ENCODE measurements around the gene RUNX1. TPM values are rescaled to one million over a fixed set of nuclear protein-coding genes. Genes with fewer than 3 reads are reported as not detected.

The RUNX1 gene
- total RNA-seq, 2 experiments from 2014 or later, result 36.5 to 37.2 TPM

DNA sequence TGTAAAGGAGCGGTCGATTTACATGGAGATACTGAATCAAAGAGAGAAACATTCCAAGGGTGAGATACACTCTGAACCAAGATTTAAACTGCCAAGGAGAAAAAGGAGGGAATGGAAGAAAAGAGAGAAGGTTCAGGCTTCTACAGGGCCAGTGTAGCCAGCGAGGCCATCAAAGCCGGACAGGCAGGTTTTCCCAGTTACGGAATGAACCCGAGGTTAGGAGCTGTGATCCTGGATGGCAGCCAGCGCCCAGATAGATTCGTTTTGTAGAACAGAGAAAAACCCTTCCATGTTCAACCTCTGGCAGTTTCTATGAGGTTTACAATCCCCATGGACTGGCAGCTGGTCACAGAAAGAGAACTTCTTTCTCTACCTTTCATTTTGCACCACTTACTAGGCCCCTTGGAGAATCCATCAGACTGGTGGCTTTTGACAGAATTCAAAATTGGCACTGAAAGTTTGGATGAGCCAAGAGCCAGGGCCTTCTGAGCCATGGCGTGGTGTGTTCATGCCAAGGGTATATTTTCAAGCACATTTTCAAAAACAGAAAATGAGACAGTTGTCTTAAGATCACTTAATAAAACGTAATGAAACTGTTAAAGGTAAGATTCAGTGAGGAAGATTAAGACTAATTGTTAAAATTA lies 171.5 kb downstream of the RUNX1 start:
- CTCF ChIA-PET, result interaction anchor here (0.6 kb wide), 1 partner anchor 76 kb away, joined by 4 read pairs; no protein-coding TSS in a partner anchor
- POLR2A ChIA-PET, result no interaction called here

DNA sequence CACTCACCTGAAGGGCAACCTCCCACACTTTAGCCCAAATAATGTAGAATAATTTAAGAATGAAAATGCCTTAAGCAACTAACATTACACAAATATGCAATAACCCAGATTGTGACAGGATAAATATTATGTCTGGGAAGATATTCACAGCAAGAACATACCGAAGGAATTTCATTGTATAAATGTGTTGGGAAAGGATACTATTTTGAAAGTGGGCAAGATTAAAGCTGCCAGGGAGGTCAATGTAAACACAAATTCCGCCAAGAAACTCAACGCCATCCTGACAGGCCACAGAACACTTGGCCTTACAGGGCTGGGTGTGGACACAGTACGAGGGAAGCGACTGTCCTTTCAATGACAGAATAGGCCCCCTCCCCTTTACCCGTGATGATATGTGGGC lies 173.3 kb downstream of the RUNX1 start:
- POLR2A ChIA-PET, result no interaction called here
- CTCF ChIA-PET, result no interaction called here

DNA sequence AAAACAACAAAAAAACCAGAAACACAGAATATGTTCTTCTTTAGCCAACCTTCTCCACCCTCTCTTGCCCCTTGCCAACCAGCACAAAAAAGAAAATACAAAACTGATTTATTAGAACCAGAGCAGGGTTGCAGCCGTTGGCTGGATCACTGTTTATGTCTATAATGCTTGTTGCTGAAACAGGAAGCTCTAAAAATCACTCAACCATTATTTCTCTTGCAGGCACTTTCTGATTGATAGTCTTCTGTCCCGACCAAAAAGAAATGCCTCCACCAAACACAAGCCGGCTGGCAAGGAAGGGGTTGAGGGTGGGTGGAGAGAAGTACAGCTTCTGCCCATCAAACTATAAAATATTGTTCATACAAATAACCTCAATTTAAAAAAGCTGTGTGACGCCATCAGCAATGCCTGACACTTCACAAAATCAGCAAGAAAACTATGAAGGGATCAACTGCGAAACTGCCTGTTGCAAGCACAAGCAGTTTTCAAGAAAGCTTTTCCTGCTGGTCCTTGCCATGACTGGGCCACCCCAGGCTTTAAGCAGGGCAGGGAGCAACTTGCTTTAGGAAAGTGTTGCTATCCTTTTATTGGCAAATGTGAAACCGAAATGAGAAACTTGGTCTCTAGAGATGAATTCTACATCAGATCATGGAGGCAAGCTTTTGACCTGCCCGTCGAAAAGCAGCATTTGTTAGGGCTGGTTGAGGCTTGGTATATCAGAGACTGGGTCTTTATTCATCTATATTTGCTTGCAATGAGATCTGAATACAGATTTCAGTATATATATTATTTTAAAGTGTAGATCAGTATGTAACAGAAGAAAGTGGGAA lies 174.2 kb downstream of the RUNX1 start:
- CTCF ChIA-PET, result no interaction called here
- POLR2A ChIA-PET, result no interaction called here

DNA sequence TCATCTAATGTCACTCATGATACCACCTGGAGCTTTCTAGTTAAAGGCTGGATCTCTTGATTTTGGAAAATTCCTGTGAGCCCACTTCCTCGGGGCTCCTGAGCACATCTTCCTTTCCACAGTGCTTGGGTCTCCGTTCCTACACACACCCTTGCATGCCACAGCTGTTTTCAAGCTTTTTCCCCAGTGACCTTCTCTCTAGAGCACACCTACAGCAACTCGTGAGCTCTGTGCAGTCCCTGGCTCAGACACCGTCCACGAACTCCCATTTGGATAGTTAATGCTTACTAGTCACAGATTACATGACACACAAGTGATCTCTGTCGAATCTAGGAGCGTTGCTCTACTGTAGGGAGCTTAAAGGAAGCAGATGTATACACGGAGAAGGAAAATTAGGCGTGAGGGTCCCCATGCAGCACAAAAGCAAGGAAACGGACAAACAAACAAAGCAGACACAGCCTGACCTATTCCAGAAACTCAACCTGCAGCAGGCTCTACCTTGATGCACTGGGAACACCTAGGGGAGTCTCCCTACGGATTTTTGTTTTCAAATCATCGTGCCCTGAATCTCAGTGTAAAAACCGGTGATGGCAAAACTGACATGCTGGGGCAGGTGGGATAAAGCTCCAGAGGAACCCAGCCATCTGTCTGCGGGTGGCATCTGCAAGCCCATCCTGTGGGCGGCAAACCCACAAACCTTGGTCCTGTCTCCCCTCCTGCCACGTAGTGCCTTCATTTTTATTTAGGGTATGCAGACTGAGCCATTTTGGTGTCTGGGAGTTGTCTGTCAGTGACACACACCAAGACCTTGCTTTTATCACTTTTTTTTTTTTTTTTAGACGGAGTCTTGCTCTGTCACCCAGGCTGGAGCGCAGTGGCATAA lies 177.8 kb downstream of the RUNX1 start:
- POLR2A ChIA-PET, result no interaction called here
- CTCF ChIA-PET, result interaction anchor here (1.5 kb wide), 1 partner anchor 126 kb away, joined by 3 read pairs; no protein-coding TSS in a partner anchor

DNA sequence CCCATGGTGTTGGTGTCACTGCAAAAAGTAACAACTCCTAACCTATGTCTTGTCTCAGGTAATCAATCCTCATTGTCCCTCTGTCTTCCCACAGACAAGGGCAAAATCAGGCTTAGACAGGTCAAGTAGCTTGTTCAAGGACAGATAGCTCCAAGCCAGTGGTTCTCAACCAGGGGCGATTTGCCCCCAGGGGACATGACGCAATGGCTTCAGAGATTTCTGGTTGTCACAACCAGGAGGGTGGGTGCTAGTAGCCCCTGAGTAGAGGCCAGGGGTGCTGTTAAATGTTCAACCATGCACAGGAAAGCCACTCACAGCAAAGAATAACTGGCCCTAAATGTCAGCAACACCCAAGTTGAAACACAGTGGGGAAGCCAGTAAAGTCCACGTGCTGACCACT lies 178.9 kb downstream of the RUNX1 start:
- ChIA-PET CTCF (interaction anchor here (1.5 kb wide), 1 partner anchor 125 kb away, joined by 3 read pairs; no protein-coding TSS in a partner anchor), POLR2A (no interaction called here)

DNA sequence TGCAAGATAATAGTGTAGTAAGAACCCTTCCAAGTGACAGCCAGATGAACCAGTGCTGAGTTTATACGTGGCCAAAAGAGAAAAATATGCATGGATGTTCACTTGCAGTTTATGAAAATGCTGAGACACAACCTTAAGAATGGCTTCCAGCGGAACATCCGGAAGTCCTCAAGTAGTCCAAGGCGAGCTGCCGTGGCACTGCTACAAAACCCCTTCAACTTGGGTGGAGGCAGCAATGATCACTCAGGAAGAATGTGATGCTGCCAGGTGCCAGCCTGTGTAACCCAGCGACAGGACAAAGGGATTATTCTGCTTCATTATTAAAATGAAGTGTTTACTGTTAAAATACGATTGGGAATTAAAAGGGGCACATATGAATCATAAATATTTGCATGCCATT lies 179.6 kb downstream of the RUNX1 start:
- ChIA-PET CTCF (interaction anchor here (1.5 kb wide), 1 partner anchor 124 kb away, joined by 3 read pairs; no protein-coding TSS in a partner anchor), POLR2A (no interaction called here)

DNA sequence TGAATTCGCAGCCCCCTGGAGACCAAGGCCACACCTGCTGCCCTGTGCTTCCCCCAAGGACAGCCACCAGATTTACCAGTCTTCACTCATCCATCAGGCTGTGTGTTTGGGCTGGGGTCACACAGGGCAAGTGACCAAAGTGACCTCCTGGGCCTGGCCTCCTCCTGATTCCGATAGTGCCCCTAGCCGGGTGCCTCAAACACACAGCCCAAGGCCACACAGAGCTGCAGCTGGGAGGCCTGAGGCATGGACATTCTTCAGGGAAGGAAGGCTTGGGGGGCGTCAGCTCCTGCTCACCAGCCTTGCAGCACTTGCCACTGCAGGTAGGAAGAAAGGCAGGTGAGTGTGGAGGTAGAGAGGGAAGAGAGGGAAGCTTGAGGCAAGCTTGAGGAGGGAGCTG lies 181.3 kb downstream of the RUNX1 start:
- ChIA-PET CTCF (interaction anchor here (0.6 kb wide), 1 partner anchor 41 kb away, joined by 3 read pairs; no protein-coding TSS in a partner anchor), POLR2A (no interaction called here)

DNA sequence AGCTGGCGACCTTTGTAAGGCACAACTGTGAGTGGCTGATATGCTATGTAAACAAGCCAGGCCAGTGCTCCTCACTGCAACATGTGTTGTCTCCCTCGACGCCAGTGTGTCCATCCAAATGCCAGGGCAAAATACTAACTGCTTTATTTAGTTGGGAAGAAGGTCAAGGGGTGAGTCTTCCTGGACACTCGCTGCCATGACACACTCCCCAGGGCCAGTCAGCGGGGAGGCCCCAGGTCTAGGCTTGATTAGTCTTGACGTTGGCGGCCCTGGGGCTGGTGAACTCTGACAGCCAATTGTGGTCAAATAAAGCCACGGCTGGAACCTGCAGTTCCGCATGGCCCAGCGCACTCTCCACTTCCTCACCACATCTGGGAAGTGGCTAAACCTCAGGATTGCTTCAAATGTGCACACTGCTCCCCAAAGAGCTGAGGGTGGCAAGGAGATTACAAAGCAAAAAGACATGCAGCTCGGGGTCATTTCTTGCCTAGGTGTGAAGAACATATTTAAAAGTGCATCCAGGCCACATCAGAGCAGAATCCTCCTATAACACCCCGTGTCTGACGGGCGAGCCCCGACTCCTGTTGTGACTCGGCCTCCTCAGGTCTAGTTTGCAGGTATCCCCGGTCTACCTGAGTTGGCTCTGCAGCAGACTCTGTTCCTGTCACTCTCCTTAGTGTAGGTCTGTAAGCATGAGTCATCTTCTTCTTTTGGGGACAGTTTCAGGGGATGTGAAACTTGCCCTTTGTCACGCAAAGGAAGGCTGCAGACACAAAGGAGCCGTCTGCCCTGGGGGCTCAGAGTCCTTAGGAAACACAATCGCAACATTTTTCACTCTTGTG lies 183.5 kb downstream of the RUNX1 start:
- ChIA-PET CTCF (interaction anchor here (1.2 to 1.3 kb wide), 2 partner anchors 48 to 120 kb away, joined by 3 read pairs; no protein-coding TSS in a partner anchor), POLR2A (interaction anchor here (0.6 kb wide), 2 partner anchors 63 to 225 kb away, joined by 4 to 12 read pairs; no protein-coding TSS in a partner anchor)

DNA sequence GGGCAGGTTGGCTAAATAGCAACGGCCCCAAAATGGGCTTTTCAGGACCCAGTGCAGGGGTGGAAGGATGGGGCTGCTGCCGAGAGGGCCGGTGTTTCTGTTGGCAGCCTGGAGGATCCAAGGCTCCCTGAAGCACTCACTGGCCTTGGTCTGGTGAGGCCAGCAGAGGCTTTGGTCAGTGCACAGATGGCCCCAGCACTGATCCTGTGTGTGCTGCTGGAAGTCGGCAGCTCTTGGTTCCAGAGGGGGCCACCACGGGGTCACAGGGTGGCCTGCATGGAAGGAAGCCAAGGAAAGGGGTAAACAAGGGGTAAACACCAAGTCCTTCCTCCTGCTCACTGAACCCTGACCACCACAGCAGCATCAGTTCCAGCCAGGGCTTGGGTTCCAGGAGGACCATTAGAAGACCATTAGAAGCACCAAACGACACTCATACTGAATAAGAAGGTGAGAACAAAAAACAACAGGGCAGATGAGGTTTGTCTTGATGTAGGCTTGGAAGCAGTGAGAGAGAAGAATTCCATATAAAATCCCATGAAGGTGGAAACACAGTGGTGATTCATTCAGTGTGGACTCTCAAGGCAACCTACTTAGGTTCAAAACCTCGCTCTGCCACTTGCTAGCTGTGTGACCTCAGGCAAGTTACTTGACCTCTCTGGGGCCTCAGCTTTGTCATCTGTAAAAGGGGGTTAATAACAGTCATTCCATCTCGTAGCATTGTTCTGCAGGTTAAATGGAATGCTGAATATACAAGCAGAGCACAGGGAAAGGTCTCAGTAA lies 184.5 kb downstream of the RUNX1 start:
- CTCF ChIA-PET, result interaction anchor here (1.2 to 1.3 kb wide), 2 partner anchors 47 to 119 kb away, joined by 3 read pairs; no protein-coding TSS in a partner anchor
- POLR2A ChIA-PET, result no interaction called here

DNA sequence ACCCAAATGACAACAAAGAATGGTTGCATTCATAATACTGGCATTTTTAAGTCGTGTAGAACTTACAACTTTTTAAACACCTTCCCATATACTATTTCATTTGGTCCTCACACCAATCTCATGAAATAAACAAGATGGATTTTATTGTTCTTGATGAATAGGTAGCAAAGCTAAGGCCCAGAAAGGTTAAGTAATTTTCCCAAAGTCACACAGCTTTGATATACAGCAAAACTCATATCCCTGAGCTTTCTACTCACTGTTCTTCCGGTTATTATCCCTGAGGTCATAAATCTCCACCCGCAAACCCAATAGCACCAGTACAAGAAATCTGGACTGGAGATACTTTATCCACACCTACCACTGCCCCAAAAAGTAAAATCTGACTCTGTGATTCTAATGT lies 186.2 kb downstream of the RUNX1 start:
- ChIA-PET CTCF (interaction anchor here (1.0 kb wide), 1 partner anchor 40 kb away, joined by 3 read pairs; no protein-coding TSS in a partner anchor), POLR2A (interaction anchor here (1.2 kb wide), 1 partner anchor 18 kb away, joined by 3 read pairs; no protein-coding TSS in a partner anchor)

DNA sequence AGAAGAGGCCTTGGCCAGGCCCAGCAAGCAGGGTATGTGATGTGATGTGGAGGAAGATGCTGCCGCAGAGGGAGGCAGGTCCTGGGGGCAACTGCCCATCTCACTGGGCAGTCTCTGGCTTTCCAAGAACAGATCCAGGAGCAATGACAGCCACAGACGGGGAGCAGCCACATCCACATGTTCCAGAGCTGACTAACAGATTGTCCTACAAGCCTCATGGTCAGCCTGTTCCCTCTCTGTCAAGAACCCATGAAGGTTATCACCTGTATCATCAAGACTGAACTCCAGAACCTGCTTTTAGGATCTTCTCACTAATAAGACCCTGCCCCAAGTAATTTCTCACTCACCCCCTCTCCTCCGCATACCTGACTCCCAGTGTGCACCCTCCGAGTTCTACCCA lies 187.8 kb downstream of the RUNX1 start:
- CTCF ChIA-PET, result no interaction called here
- POLR2A ChIA-PET, result no interaction called here

DNA sequence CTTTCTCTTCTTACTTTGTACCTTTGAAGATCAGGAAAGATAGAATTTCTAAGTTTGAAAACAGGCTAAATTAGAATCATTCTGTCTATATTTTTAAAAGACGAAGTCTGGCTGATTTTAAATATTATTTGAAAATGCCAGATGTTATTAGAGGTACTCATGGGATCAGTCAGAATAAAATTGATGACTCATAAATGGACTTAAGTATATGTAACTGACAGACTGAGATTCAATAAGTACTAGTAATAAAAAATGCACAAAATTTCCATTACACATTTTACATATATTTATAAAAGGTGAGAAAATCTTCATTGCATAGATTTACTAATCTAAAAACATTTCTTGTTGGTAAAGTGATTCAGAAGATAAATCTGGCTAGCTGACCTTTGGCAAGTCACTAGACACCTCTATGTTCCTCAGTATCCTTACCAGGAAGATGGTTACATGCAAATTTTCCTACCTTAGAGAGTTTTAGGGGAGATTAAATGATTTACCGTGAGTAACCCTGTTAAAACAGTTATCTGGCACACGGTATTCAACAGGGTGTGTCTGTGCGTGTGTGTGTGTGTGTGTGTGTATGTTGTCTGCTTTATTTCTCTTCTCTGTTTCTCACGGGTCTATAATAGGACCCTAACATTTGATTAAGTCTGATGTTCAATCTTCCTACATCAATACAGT lies 189.0 kb downstream of the RUNX1 start:
- ChIA-PET POLR2A (no interaction called here), CTCF (no interaction called here)

DNA sequence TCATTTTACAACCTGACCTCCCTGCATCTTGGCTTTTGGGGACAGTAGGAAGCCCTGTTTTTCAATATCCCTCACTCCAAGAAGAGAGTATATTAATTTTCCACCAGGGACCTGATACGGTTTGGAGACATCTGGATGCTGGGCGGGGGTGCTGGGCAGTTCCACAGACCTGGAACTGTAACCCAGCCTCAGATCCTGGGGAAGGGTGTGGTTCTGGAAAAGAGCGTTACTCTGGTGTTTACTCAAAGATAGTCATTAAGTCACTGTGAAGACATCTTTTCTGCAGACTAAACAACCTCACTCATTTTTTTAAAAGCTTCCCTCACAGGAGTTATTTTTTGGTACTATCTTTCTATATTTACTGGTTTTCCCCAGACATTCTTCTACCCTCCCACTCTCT lies 190.5 kb downstream of the RUNX1 start:
- ChIA-PET CTCF (interaction anchor here (0.6 to 0.9 kb wide), 2 partner anchors 8 to 13 kb away, joined by 3 to 8 read pairs; no protein-coding TSS in a partner anchor), POLR2A (no interaction called here)

DNA sequence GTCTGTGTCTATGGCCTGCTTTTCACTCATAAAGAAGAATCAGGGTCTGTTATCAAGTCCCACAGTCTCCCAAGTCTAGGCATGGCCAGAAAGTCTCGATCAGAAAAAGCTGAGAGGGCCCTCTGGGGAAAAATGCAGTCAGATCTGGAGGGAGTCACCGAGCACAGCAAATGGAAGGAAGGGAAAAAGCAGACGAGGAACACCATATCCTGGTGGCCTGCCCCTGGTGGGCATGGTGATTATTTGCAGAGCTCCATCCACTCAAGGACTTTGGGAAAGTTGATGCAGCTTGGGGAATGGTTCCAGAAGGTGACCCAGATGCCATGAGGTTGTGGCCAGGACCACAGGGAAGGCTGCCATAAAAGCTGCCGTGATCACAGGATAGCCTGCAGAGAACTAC lies 191.2 kb downstream of the RUNX1 start:
- POLR2A ChIA-PET, result no interaction called here
- CTCF ChIA-PET, result interaction anchor here (0.9 kb wide), 1 partner anchor 9 kb away, joined by 3 read pairs; no protein-coding TSS in a partner anchor

DNA sequence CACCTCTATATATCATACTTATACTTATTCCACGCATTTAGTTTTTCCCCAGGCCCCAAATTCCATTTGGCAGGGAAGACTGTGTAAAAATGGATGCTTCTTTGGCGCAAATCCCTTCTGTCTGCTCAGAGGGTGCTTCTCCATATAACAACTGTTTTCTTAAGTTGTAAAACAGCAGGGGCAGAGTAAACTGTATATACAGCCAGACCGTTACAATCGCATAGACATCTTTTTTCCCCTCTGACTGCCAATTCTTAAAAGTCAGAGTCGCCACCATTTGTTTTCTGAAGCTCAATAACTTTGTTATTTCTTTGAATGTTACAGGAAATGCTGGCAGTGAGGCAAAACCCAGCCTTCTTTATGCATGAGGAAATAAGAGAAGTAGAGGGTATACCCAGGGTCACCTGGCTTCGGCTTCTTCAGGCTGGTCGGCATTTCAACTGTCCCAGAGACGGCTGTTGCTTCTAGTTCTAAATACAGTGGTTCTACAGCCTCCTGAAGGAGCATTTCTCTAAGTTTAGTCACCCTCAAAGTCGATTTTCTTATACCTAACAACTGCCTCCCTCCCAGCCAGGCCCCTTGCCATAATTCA lies 191.9 kb downstream of the RUNX1 start:
- POLR2A ChIA-PET, result no interaction called here
- CTCF ChIA-PET, result no interaction called here

DNA sequence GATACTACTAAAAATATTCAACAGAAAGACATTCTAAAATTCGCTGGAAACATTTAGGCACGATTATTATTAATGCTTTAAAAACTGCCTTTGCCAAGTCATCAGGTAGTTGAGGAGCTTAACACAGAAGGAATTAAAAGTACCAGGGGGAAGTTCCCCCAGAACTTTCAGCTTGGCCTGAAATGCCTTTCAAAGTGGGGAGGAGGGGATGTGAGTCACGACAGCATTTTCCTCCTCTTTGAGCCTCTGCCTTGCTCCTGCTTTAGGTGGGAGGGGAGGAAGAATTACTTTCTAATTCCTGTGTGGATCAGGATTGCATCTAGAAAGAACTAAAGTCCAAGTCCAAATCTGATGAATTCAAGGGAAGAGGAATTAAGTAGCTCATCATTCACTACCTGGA lies 196.7 kb downstream of the RUNX1 start:
- ChIA-PET POLR2A (no interaction called here), CTCF (no interaction called here)

DNA sequence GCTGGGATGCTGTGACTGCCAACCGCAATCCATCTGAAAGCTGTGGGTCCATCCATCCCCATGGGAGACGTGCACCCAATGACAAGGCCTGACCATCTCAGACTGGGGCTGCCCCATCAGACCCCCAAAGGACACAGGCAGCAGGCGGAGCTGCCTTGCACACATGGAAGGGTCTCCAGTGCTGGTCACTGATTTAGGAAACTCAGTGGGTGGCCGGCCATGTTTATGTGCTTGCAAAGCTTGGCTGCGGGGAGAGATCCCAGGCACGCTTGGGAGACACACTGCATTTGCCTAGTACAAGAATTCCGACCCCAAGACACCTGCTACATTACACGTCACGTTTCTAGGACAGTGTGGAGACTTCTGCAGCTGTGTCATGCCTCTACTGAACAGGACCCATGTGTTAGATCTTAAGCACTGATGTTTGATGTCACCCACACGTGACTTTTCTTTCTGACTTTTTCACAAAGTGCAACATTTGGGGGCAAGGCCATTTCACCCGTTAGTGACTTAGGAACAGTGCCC lies 198.9 kb downstream of the RUNX1 start:
- CTCF ChIA-PET, result no interaction called here
- POLR2A ChIA-PET, result no interaction called here
